ENCODE data around the gene BNC1. TPM values are rescaled to one million over a fixed set of nuclear protein-coding genes. Genes with fewer than 3 reads are reported as not detected.
"Not testable (repeated sequence)": the region's sequence is repeated elsewhere in the genome, so short reads cannot be mapped to it uniquely, and the experiment has no call there.

Gene BNC1
- polyA plus RNA-seq, 1 of the 3 experiments (the other 2 are of a cell fraction) = not detected

- H3K4me2 ChIP-seq = no peak overlapping the region
- DNase-seq = no peak
- H3K4me1 ChIP-seq (ENCODE audit: control insufficient read depth in 1 of 2, insufficient read depth in 2 of 2, low read depth in 1 of 2, low read length in 1 of 2) = no peaks in the 10 kb centered on the region
- H3K9ac ChIP-seq = no peak overlapping the region
- ChIA-PET POLR2A (no interaction called here), CTCF (interaction anchor here (3.0 kb wide), 1 partner anchor 14 kb away, joined by 16 read pairs; no protein-coding TSS in a partner anchor)
- H3K4me3 ChIP-seq (ENCODE audit: low read depth in 2 of 2, low read length in 1 of 2) = no peak overlapping the region
- H4K20me1 ChIP-seq (ENCODE audit: insufficient read depth) = no peaks in the 10 kb centered on the region
- no peaks in the 10 kb centered on the region for H3F3A ChIP-seq (replicated peaks; ENCODE audit: insufficient read depth)
- no peak for TF ChIP-seq GATA2 (CRISPR knock-in tag; IDR thresholded peaks at IDR 0.05)
- TF ChIP-seq MAX (IDR thresholded peaks at IDR 0.05; ENCODE audit: low read depth) = no peak
- no peak for TF ChIP-seq SMC3 (IDR thresholded peaks at IDR 0.05; ENCODE audit: low read depth, low read length)
- TF ChIP-seq, protein P1, sequence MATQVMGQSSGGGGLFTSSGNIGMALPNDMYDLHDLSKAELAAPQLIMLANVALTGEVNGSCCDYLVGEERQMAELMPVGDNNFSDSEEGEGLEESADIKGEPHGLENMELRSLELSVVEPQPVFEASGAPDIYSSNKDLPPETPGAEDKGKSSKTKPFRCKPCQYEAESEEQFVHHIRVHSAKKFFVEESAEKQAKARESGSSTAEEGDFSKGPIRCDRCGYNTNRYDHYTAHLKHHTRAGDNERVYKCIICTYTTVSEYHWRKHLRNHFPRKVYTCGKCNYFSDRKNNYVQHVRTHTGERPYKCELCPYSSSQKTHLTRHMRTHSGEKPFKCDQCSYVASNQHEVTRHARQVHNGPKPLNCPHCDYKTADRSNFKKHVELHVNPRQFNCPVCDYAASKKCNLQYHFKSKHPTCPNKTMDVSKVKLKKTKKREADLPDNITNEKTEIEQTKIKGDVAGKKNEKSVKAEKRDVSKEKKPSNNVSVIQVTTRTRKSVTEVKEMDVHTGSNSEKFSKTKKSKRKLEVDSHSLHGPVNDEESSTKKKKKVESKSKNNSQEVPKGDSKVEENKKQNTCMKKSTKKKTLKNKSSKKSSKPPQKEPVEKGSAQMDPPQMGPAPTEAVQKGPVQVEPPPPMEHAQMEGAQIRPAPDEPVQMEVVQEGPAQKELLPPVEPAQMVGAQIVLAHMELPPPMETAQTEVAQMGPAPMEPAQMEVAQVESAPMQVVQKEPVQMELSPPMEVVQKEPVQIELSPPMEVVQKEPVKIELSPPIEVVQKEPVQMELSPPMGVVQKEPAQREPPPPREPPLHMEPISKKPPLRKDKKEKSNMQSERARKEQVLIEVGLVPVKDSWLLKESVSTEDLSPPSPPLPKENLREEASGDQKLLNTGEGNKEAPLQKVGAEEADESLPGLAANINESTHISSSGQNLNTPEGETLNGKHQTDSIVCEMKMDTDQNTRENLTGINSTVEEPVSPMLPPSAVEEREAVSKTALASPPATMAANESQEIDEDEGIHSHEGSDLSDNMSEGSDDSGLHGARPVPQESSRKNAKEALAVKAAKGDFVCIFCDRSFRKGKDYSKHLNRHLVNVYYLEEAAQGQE (IDR thresholded peaks at IDR 0.05; ENCODE audit: low read depth, low read length) = no peak
- TF ChIP-seq POLR2AphosphoS5 (IDR thresholded peaks at IDR 0.05; ENCODE audit: low read depth, low read length) = no peak
- TF ChIP-seq TAF1 (IDR thresholded peaks at IDR 0.05; ENCODE audit: borderline replicate concordance, low read depth, low read length) = no peak
- TF ChIP-seq, protein P2, sequence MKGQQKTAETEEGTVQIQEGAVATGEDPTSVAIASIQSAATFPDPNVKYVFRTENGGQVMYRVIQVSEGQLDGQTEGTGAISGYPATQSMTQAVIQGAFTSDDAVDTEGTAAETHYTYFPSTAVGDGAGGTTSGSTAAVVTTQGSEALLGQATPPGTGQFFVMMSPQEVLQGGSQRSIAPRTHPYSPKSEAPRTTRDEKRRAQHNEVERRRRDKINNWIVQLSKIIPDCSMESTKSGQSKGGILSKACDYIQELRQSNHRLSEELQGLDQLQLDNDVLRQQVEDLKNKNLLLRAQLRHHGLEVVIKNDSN (IDR thresholded peaks at IDR 0.05; ENCODE audit: borderline replicate concordance, low read depth) = no peak
- TF ChIP-seq CHD2 (IDR thresholded peaks at IDR 0.05; ENCODE audit: low read length, partially characterized antibody) = no peak
- TF ChIP-seq FOXJ3 (CRISPR knock-in tag; IDR thresholded peaks at IDR 0.05) = no peak
- 21% methylated on average over 7 of the region's 7 CpGs for WGBS (ENCODE audit: low lambda C conversion rate)
- H3K79me2 ChIP-seq (ENCODE audit: insufficient read depth) = no peaks in the 10 kb centered on the region
- H3K27me3 ChIP-seq (ENCODE audit: insufficient read depth) = peaks cover 6% of the 10 kb centered on the region; the same call in 1 of the 2 replicates
- H3K27ac ChIP-seq (ENCODE audit: low read depth in 2 of 2, low read length in 1 of 2) = no peak overlapping the region
- no peak overlapping the region for H2AFZ ChIP-seq (ENCODE audit: low read depth)
- no peaks in the 10 kb centered on the region for H3K36me3 ChIP-seq (replicated peaks in 1 of 2; ENCODE audit: control insufficient read depth in 1 of 2, insufficient read depth in 2 of 2, low read length in 1 of 2)
- no peaks in the 10 kb centered on the region for H3K9me2 ChIP-seq
- H3K9me3 ChIP-seq = no peaks in the 10 kb centered on the region
Observed at GRCh38 chr15:83262594-83263315, 21.7 kb downstream of the BNC1 start.

GRCh38 chr15:83262181-83262580 is 22.3 kb downstream of the BNC1 start:
- H3F3A ChIP-seq (replicated peaks; ENCODE audit: insufficient read depth); H3K4me1 ChIP-seq (ENCODE audit: control insufficient read depth in 1 of 2, insufficient read depth in 2 of 2, low read depth in 1 of 2, low read length in 1 of 2); CTCF ChIA-PET; POLR2A ChIA-PET; H3K27ac ChIP-seq (ENCODE audit: low read depth in 2 of 2, low read length in 1 of 2); H3K4me2 ChIP-seq; H3K27me3 ChIP-seq (ENCODE audit: insufficient read depth); H2AFZ ChIP-seq (ENCODE audit: low read depth); H3K9me2 ChIP-seq; H3K4me3 ChIP-seq (ENCODE audit: low read depth in 2 of 2, low read length in 1 of 2); H4K20me1 ChIP-seq (ENCODE audit: insufficient read depth); H3K79me2 ChIP-seq (ENCODE audit: insufficient read depth); H3K9me3 ChIP-seq; H3K36me3 ChIP-seq (replicated peaks in 1 of 2; ENCODE audit: control insufficient read depth in 1 of 2, insufficient read depth in 2 of 2, low read length in 1 of 2); DNase-seq; H3K9ac ChIP-seq: not testable (repeated sequence)
- WGBS (ENCODE audit: low lambda C conversion rate) = 40% methylated on average over 6 of the region's 6 CpGs

All from SK-N-SH (cell line).